A673 (cell line): Measurements from ENCODE around the gene CYBRD1.

Experiments used
- EZH2 ChIP-seq: fragments of 200-600 bp; sonication (generic); IDR thresholded peaks from 2 replicates; pipeline ENCODE4 v1.6.1; 2017; ENCODE audit warnings: borderline replicate concordance, low read depth, mild to moderate bottlenecking, mixed read lengths, antibody characterized with exemption, low read length; ENCODE audit not compliant: poor library complexity, severe bottlenecking
- TF ChIP-seq, protein P1 (sequence below): fragments of 300-800, 200-600 bp; sonication (generic); conservative IDR thresholded peaks from 2 replicates; pipeline ENCODE4 v1.5.1; 2017; ENCODE audit warnings: low read depth, mild to moderate bottlenecking, antibody characterized with exemption, low read length, moderate library complexity, mixed read lengths

- TF ChIP-seq, protein P1, sequence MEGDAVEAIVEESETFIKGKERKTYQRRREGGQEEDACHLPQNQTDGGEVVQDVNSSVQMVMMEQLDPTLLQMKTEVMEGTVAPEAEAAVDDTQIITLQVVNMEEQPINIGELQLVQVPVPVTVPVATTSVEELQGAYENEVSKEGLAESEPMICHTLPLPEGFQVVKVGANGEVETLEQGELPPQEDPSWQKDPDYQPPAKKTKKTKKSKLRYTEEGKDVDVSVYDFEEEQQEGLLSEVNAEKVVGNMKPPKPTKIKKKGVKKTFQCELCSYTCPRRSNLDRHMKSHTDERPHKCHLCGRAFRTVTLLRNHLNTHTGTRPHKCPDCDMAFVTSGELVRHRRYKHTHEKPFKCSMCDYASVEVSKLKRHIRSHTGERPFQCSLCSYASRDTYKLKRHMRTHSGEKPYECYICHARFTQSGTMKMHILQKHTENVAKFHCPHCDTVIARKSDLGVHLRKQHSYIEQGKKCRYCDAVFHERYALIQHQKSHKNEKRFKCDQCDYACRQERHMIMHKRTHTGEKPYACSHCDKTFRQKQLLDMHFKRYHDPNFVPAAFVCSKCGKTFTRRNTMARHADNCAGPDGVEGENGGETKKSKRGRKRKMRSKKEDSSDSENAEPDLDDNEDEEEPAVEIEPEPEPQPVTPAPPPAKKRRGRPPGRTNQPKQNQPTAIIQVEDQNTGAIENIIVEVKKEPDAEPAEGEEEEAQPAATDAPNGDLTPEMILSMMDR, result peak; percentile 50
- no peak for TF ChIP-seq EZH2
These were observed 19.1 kb downstream of the CYBRD1 start for GRCh38 chr2:171541202-171541887.
